ENCODE results near the gene OXSR1. TPM values are rescaled to one million over a fixed set of nuclear protein-coding genes. Genes with fewer than 3 reads are reported as not detected.
A peak's percentile ranks its signal among the peaks of the same experiment; 100 is the strongest.

The OXSR1 gene
- total and polyA plus RNA-seq, 10 of the 15 experiments (the other 5 are each of a cell fraction or from before 2014, with no cell fraction given), result 12.4 to 54.6 (median 35.7) TPM

- TF ChIP-seq RB1 (IDR thresholded peaks at IDR 0.05; ENCODE audit: borderline replicate concordance) (peak; percentile 57; the same call in 1 of the 2 replicates), HDAC2 (IDR thresholded peaks at IDR 0.05) (no peak), STAT1 (conservative IDR thresholded peaks at IDR 0.05) (no peak), ETV6 (conservative IDR thresholded peaks at IDR 0.05 in 1 of 2, IDR thresholded peaks at IDR 0.05 in 1 of 2; ENCODE audit: borderline replicate concordance in 1 of 2, low read depth in 1 of 2) (no peak), EED (IDR thresholded peaks at IDR 0.05; ENCODE audit: low read depth) (peak; percentile 65; the same call in 1 of the 2 replicates), BHLHE40 (IDR thresholded peaks at IDR 0.05; ENCODE audit: borderline replicate concordance in 1 of 2, low read depth in 2 of 2, low read length in 1 of 2) (peak in 1 of 2 experiments; percentile 82; a peak in 2 of 4 replicates), POU2F2 (IDR thresholded peaks at IDR 0.05; ENCODE audit: borderline replicate concordance, low read depth, low read length) (peak; percentile 59; the same call in 1 of the 3 replicates), NFYA (IDR thresholded peaks at IDR 0.05; ENCODE audit: borderline replicate concordance, low read depth, low read length) (no peak), IRF5 (IDR thresholded peaks at IDR 0.05; ENCODE audit: borderline replicate concordance) (no peak), ZBED1 (IDR thresholded peaks at IDR 0.05; ENCODE audit: borderline replicate concordance) (no peak), MYC (IDR thresholded peaks at IDR 0.05; ENCODE audit: insufficient read depth, insufficient read length, insufficient replicate concordance, low read length, severe bottlenecking) (no peak), EP300 (IDR thresholded peaks at IDR 0.05; ENCODE audit: borderline replicate concordance in 1 of 2, control insufficient read depth in 1 of 2, low read depth in 2 of 2, low read length in 2 of 2) (no peak), CHD2 (IDR thresholded peaks at IDR 0.05; ENCODE audit: borderline replicate concordance, low read depth, low read length) (peak; percentile 52; the same call in 1 of the 2 replicates), HSF1 (IDR thresholded peaks at IDR 0.05; ENCODE audit: low read depth, low read length) (no peak), MTA2 (IDR thresholded peaks at IDR 0.05; ENCODE audit: low read depth) (no peak), CBX5 (IDR thresholded peaks at IDR 0.05; ENCODE audit: low read depth) (no peak), PAX8 (IDR thresholded peaks at IDR 0.05) (no peak), LARP7 (IDR thresholded peaks at IDR 0.05) (peak; percentile 88), STAT3 (IDR thresholded peaks at IDR 0.05; ENCODE audit: low read depth, low read length) (no peak), SRF (IDR thresholded peaks at IDR 0.05; ENCODE audit: low read depth in 2 of 2, low read length in 2 of 2) (peak in 1 of 2 experiments; percentile 59; a peak in 2 of 4 replicates)
- TF ChIP-seq, protein P1, sequence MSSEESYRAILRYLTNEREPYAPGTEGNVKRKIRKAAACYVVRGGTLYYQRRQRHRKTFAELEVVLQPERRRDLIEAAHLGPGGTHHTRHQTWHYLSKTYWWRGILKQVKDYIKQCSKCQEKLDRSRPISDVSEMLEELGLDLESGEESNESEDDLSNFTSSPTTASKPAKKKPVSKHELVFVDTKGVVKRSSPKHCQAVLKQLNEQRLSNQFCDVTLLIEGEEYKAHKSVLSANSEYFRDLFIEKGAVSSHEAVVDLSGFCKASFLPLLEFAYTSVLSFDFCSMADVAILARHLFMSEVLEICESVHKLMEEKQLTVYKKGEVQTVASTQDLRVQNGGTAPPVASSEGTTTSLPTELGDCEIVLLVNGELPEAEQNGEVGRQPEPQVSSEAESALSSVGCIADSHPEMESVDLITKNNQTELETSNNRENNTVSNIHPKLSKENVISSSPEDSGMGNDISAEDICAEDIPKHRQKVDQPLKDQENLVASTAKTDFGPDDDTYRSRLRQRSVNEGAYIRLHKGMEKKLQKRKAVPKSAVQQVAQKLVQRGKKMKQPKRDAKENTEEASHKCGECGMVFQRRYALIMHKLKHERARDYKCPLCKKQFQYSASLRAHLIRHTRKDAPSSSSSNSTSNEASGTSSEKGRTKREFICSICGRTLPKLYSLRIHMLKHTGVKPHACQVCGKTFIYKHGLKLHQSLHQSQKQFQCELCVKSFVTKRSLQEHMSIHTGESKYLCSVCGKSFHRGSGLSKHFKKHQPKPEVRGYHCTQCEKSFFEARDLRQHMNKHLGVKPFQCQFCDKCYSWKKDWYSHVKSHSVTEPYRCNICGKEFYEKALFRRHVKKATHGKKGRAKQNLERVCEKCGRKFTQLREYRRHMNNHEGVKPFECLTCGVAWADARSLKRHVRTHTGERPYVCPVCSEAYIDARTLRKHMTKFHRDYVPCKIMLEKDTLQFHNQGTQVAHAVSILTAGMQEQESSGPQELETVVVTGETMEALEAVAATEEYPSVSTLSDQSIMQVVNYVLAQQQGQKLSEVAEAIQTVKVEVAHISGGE (CRISPR knock-in tag; IDR thresholded peaks at IDR 0.05), result no peak
Observed at GRCh38 chr3:38136777-38137614, 28.3 kb upstream of the OXSR1 start, which contains the start of gene ACAA1 (continued).

Measured in GM12878 (cell line).